SU-DHL-6 (cell line): ENCODE data around the gene RRP15.

Experiments
- H2AFZ ChIP-seq: fragments of 200-600 bp; sonication (generic); 2 replicates; pipeline ENCODE4 v1.6.1; 2014; ENCODE audit warnings: low read depth, mild to moderate bottlenecking, moderate library complexity, mixed read lengths, antibody characterized with exemption, low read length; ENCODE audit not compliant: severe bottlenecking
- H3F3A ChIP-seq: fragments of 200-600 bp; shearing (Covaris generic); 2 replicates; pipeline ENCODE4 v1.6.0; 2016; ENCODE audit warnings: antibody characterized with exemption, mild to moderate bottlenecking; ENCODE audit not compliant: insufficient read depth
- H3K27ac ChIP-seq: fragments of 200-600 bp; sonication (generic); 2 replicates; pipeline ENCODE4 v1.5.1; 2016; ENCODE audit warnings: low read depth, mild to moderate bottlenecking, low read length, moderate library complexity, mixed read lengths
- H3K27me3 ChIP-seq: fragments of 200-600 bp; sonication (generic), shearing (Covaris generic); 2 replicates; pipeline ENCODE4 v1.6.0; 2014; ENCODE audit warnings: mild to moderate bottlenecking, low read length
- H3K36me3 ChIP-seq: fragments of 200-600 bp; sonication (generic); 2 replicates; pipeline ENCODE4 v1.6.1; 2014; ENCODE audit warnings: mild to moderate bottlenecking, low read length, mixed read lengths
- H3K4me2 ChIP-seq: fragments of 300-600, 200-600 bp; shearing (Covaris generic), sonication (generic); 2 replicates; pipeline ENCODE4 v1.6.0; 2014; ENCODE audit warnings: low read length, low read depth, mild to moderate bottlenecking; ENCODE audit not compliant: poor library complexity, severe bottlenecking
- H3K4me3 ChIP-seq: fragments of 200-600 bp; sonication (generic); 2 replicates; pipeline ENCODE4 v1.5.1; 2014; ENCODE audit warnings: antibody characterized with exemption, low read length, mild to moderate bottlenecking, mixed read lengths; ENCODE audit not compliant: insufficient read depth, poor library complexity, severe bottlenecking
- H3K79me2 ChIP-seq: fragments of 200-600 bp; sonication (generic); 2 replicates; pipeline ENCODE4 v1.6.1; 2014; ENCODE audit warnings: mild to moderate bottlenecking, low read length, moderate library complexity; ENCODE audit not compliant: insufficient read depth
- H3K9ac ChIP-seq: fragments of 200-600 bp; sonication (generic); 2 replicates; pipeline ENCODE4 v1.7.0; 2014; ENCODE audit warnings: mild to moderate bottlenecking, low read length
- H3K9me2 ChIP-seq: fragments of 200-600 bp; sonication (generic); replicated peaks from 2 replicates; pipeline ENCODE4 v1.6.1; 2014; ENCODE audit warnings: low read length; ENCODE audit not compliant: insufficient read depth
- H3K9me3 ChIP-seq: fragments of 200-600 bp; sonication (generic); 2 replicates; pipeline ENCODE4 v1.6.1; 2014; ENCODE audit warnings: low read length, mixed read lengths; ENCODE audit not compliant: insufficient read depth
- H4K20me1 ChIP-seq: fragments of 200-600 bp; sonication (generic); 2 replicates; pipeline ENCODE4 v1.6.1; 2014; ENCODE audit warnings: low read depth, mild to moderate bottlenecking, antibody characterized with exemption, low read length, moderate library complexity, mixed read lengths
- CTCF ChIP-seq: fragments of 200-600 bp; sonication (generic); IDR thresholded peaks from one replicate; pipeline ENCODE4 v1.5.1; 2017; ENCODE audit warnings: antibody characterized with exemption, mild to moderate bottlenecking, low read length, moderate library complexity; ENCODE audit not compliant: insufficient read depth, poor library complexity, severe bottlenecking
- EZH2phosphoT487 ChIP-seq: fragments of 200-600 bp; sonication (generic), shearing (Covaris generic); conservative IDR thresholded peaks from 2 replicates; pipeline ENCODE4 v1.6.1; 2018; ENCODE audit warnings: mild to moderate bottlenecking, antibody characterized with exemption, low read length, moderate library complexity, mixed read lengths

Gene RRP15

DNA sequence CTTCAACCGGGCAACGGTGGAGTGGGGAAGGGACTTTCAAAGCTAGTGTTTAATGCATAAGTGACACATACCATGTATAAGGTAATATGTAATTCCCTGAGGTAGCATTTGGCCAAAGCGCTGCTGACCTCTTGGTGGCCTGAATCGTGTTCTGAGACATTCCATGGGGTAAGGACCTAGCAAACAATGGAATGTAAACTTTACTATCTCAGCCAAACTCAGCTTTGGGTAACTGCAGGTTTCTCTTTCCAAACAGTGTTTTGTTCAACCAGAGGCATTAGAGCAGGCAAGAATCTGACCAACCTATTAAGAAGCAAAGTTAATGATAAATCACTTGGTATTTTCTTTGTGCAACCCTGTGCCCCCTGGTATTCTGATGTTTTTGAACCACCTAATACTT, 82.0 kb downstream of the RRP15 start:
- no peaks in the 10 kb centered on the region for H3K79me2 ChIP-seq
- TF ChIP-seq EZH2phosphoT487 (no peak), CTCF (no peak)
- H3K4me3 ChIP-seq = no peak overlapping the region
- H3K36me3 ChIP-seq = no peaks in the 10 kb centered on the region
- H3K4me2 ChIP-seq = no peak overlapping the region
- no peaks in the 10 kb centered on the region for H3K27me3 ChIP-seq
- no peaks in the 10 kb centered on the region for H4K20me1 ChIP-seq
- no peak overlapping the region for H3K27ac ChIP-seq
- no peak overlapping the region for H3K9ac ChIP-seq
- H2AFZ ChIP-seq = no peak overlapping the region
- no peaks in the 10 kb centered on the region for H3K9me3 ChIP-seq
- no peaks in the 10 kb centered on the region for H3K9me2 ChIP-seq
- no peaks in the 10 kb centered on the region for H3F3A ChIP-seq

- no peaks in the 10 kb centered on the region for H4K20me1 ChIP-seq
- H3K79me2 ChIP-seq = no peaks in the 10 kb centered on the region
- H3K9me2 ChIP-seq = no peaks in the 10 kb centered on the region
These were observed 83.6 kb downstream of the RRP15 start for GRCh38 chr1:218368686-218369085.

DNA sequence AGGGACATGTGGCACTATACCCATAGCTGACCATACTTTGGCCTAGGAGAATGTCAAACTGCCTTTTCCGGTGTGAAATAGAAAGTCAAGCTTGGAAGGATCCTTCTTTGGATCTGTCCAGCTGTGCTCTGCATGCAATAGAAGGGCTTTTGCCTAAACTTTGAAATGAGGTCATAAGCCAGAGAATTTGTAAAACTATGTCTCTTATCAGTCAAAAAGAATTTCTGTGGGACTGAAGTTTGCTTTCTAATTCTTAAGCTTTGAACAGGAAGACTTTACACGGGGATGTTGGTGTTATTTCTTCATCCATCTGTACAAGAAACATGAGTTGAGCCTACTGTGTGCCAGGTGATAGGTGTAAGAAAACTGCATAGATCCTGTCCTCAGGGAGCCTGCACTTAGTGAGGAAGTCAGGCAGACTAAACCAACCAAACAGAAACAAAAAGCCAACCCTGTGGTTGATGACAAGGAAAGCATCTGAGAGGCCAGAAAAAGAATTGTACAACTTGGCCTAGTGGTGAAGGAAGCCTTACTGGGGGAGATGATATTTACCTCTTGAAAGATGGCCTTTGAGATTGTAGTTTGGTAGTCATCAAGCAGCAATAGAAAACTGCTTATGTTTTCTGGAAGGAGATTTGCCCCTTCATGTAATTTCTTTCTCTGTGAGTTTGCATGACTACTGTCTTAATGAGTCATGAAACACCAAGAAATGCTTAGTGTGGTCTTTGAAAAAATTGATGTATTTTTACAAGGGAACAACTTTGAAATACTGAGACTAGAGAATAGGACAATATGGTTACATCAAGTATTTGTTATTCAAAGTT, 84.8 kb downstream of the RRP15 start:
- H3K9me2 ChIP-seq = no peaks in the 10 kb centered on the region
- H3F3A ChIP-seq = no peaks in the 10 kb centered on the region
- no peak overlapping the region for H3K4me2 ChIP-seq

More at GRCh38 chr1:218368686-218369085, 83.6 kb downstream of the RRP15 start:
- H3K4me3 ChIP-seq = no peak overlapping the region
- no peaks in the 10 kb centered on the region for H3K27me3 ChIP-seq
- H3K4me2 ChIP-seq = no peak overlapping the region
- H3K36me3 ChIP-seq = no peaks in the 10 kb centered on the region
- no peaks in the 10 kb centered on the region for H3K9me3 ChIP-seq
- H3K27ac ChIP-seq = no peak overlapping the region
- TF ChIP-seq CTCF = no peak
- no peaks in the 10 kb centered on the region for H3F3A ChIP-seq
- no peak overlapping the region for H3K9ac ChIP-seq
- H2AFZ ChIP-seq = no peak overlapping the region

More for the DNA sequence above, 84.8 kb downstream of the RRP15 start:
- H3K9ac ChIP-seq = no peak overlapping the region
- no peaks in the 10 kb centered on the region for H3K79me2 ChIP-seq
- no peak overlapping the region for H3K4me3 ChIP-seq
- no peak overlapping the region for H3K27ac ChIP-seq
- no peaks in the 10 kb centered on the region for H3K27me3 ChIP-seq
- no peaks in the 10 kb centered on the region for H3K9me3 ChIP-seq
- no peaks in the 10 kb centered on the region for H4K20me1 ChIP-seq
- TF ChIP-seq CTCF = no peak
- no peak for TF ChIP-seq EZH2phosphoT487
- H2AFZ ChIP-seq = no peak overlapping the region
- H3K36me3 ChIP-seq = no peaks in the 10 kb centered on the region
